Neural cell (in vitro differentiated cells): Measurements from ENCODE around the gene ZCCHC24. TPM values are rescaled to one million over a fixed set of nuclear protein-coding genes. Genes with fewer than 3 reads are reported as not detected.

Experiments
- H2AFZ ChIP-seq: fragments of 200-600, 300-800 bp; sonication (generic), shearing (Covaris generic); 2 replicates; pipeline ENCODE4 v1.6.0; 2014; ENCODE audit warnings: low read depth, mild to moderate bottlenecking, antibody characterized with exemption, low read length, moderate library complexity
- H3F3A ChIP-seq: fragments of 200-600 bp; shearing (Covaris generic); 2 replicates; pipeline ENCODE4 v1.6.1; 2016; ENCODE audit warnings: mild to moderate bottlenecking, moderate library complexity, mixed read lengths, antibody characterized with exemption, low read length; ENCODE audit not compliant: insufficient read depth, poor library complexity, severe bottlenecking
- H3K27ac ChIP-seq: fragments of 200-600, 300-800 bp; sonication (generic), shearing (Covaris generic); 2 replicates; pipeline ENCODE4 v1.5.1; 2014; ENCODE audit warnings: mild to moderate bottlenecking, low read length, moderate library complexity
- H3K27me3 ChIP-seq: fragments of 300-800, 200-600 bp; sonication (generic), shearing (Covaris generic); 2 replicates; pipeline ENCODE4 v1.6.0; 2014; ENCODE audit warnings: mild to moderate bottlenecking, low read depth, low read length, moderate library complexity; ENCODE audit not compliant: insufficient read depth
- H3K36me3 ChIP-seq: fragments of 300-800, 200-600 bp; sonication (generic), shearing (Covaris generic); 2 replicates; pipeline ENCODE4 v1.5.1; 2014; ENCODE audit warnings: mild to moderate bottlenecking, antibody characterized with exemption, low read length, moderate library complexity; ENCODE audit not compliant: insufficient read depth
- H3K4me2 ChIP-seq: fragments of 300-800, 200-600 bp; sonication (generic), shearing (Covaris generic); 2 replicates; pipeline ENCODE4 v1.6.0; 2014; ENCODE audit warnings: mild to moderate bottlenecking, low read length
- H3K4me3 ChIP-seq: fragments of 300-800, 200-600 bp; sonication (generic), shearing (Covaris generic); 2 replicates; pipeline ENCODE4 v1.5.1; 2014; ENCODE audit warnings: mild to moderate bottlenecking, low read length, moderate library complexity
- H3K79me2 ChIP-seq: fragments of 200-600 bp; shearing (Covaris generic); replicated peaks from 2 replicates; pipeline ENCODE4 v1.6.0; 2014; ENCODE audit warnings: mild to moderate bottlenecking, low read length, moderate library complexity; ENCODE audit not compliant: insufficient read depth
- H3K9ac ChIP-seq: fragments of 300-800, 200-600 bp; sonication (generic), shearing (Covaris generic); 2 replicates; pipeline ENCODE4 v1.6.1; 2016; ENCODE audit warnings: mild to moderate bottlenecking, low read length, mixed read lengths
- H3K9me2 ChIP-seq: fragments of 200-600 bp; shearing (Covaris generic); 2 replicates; pipeline ENCODE4 v1.6.1; 2016; ENCODE audit warnings: mild to moderate bottlenecking, low read length, mixed read lengths; ENCODE audit not compliant: insufficient read depth
- H3K9me3 ChIP-seq: fragments of 200-600, 300-800 bp; sonication (generic), shearing (Covaris generic); 2 replicates; pipeline ENCODE4 v1.6.1; 2016; ENCODE audit warnings: mild to moderate bottlenecking, mixed run types, low read length, moderate library complexity, mixed read lengths
- H4K20me1 ChIP-seq: fragments of 200-600 bp; shearing (Covaris generic); 2 replicates; pipeline ENCODE4 v1.6.1; 2016; ENCODE audit warnings: mild to moderate bottlenecking, mixed run types; ENCODE audit not compliant: insufficient read depth
- CTCF ChIP-seq: fragments of 450-650 bp; IDR thresholded peaks from 2 replicates; pipeline ENCODE4 v1.5.1; 2014; ENCODE audit warnings: antibody characterized with exemption, mild to moderate bottlenecking, moderate library complexity; ENCODE audit not compliant: poor library complexity, severe bottlenecking
- EP300 ChIP-seq: fragments of 450-650 bp; conservative IDR thresholded peaks from 2 replicates; pipeline ENCODE4 v1.6.1; 2014; ENCODE audit warnings: antibody characterized with exemption, mild to moderate bottlenecking, moderate library complexity; ENCODE audit not compliant: poor library complexity, severe bottlenecking
- EZH2 ChIP-seq: fragments of 200-600, 300-800 bp; shearing (Covaris generic), sonication (generic); IDR thresholded peaks from 2 replicates; pipeline ENCODE4 v1.6.1; 2014; ENCODE audit warnings: antibody characterized with exemption, low read length, borderline replicate concordance, mild to moderate bottlenecking; ENCODE audit not compliant: insufficient read depth, poor library complexity, severe bottlenecking
- MXI1 ChIP-seq: fragments of 450-650 bp; conservative IDR thresholded peaks from 2 replicates; pipeline ENCODE4 v1.6.1; 2014; ENCODE audit warnings: antibody characterized with exemption, mild to moderate bottlenecking; ENCODE audit not compliant: poor library complexity, severe bottlenecking
- POLR2AphosphoS5 ChIP-seq: IDR thresholded peaks from 2 replicates; pipeline ENCODE4 v1.6.1; 2012
- RAD21 ChIP-seq: fragments of 450-650 bp; conservative IDR thresholded peaks from 2 replicates; pipeline ENCODE4 v1.6.1; 2014; ENCODE audit warnings: antibody characterized with exemption, mild to moderate bottlenecking, moderate library complexity
- SMC3 ChIP-seq: fragments of 450-650 bp; conservative IDR thresholded peaks from 2 replicates; pipeline ENCODE4 v1.6.1; 2014; ENCODE audit warnings: antibody characterized with exemption, mild to moderate bottlenecking, moderate library complexity; ENCODE audit not compliant: poor library complexity
- TAF1 ChIP-seq: IDR thresholded peaks from 2 replicates; pipeline ENCODE4 v1.6.1; 2012; ENCODE audit warnings: low read depth
- polyA plus RNA-seq: library from polyadenylated mRNA; depleted of rRNA; stranded (reverse); fragments of >200 nt; gene quantifications from 2 replicates; pipeline ENCODE4 v1.2.3, GENCODE V29; 2014
- TF ChIP-seq, protein P1 (sequence below): IDR thresholded peaks from 2 replicates; pipeline ENCODE4 v1.6.1; 2012; ENCODE audit warnings: borderline replicate concordance

Gene ZCCHC24
- polyA plus RNA-seq, 1 donor from 2014 or later = not detected

DNA sequence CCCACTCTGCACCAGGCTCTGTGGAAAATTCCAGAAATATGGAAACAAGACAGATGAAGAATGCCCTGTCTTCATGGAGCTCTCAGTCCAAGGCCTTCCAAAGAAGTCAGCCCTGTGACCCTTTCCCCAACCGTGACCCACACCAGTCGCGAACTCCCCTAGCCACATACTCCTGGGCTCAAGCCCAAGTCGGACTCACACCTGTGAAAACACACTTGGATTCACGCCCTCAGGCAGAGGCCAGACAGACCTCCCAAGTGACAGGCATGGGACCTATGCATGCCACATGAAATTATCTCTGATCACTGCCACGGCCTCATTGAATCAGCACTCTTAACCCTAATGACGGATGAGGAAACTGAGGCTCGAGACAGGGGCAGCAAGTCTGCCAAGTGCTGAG lies 42.5 kb downstream of the ZCCHC24 start:
- Histone ChIP-seq H3F3A (no peaks in the 10 kb centered on the region), H3K9ac (no peak overlapping the region), H2AFZ (no peak overlapping the region), H3K4me3 (no peak overlapping the region), H3K79me2 (no peaks in the 10 kb centered on the region), H3K27ac (no peak overlapping the region), H3K27me3 (no peaks in the 10 kb centered on the region), H3K9me2 (no peaks in the 10 kb centered on the region), H3K4me2 (no peak overlapping the region), H3K9me3 (no peaks in the 10 kb centered on the region), H4K20me1 (no peaks in the 10 kb centered on the region), H3K36me3 (no peaks in the 10 kb centered on the region)
- TF ChIP-seq RAD21 (no peak), SMC3 (no peak), EZH2 (no peak), CTCF (no peak), POLR2AphosphoS5 (no peak), MXI1 (no peak), TAF1 (no peak), EP300 (no peak)
- TF ChIP-seq, protein P1, sequence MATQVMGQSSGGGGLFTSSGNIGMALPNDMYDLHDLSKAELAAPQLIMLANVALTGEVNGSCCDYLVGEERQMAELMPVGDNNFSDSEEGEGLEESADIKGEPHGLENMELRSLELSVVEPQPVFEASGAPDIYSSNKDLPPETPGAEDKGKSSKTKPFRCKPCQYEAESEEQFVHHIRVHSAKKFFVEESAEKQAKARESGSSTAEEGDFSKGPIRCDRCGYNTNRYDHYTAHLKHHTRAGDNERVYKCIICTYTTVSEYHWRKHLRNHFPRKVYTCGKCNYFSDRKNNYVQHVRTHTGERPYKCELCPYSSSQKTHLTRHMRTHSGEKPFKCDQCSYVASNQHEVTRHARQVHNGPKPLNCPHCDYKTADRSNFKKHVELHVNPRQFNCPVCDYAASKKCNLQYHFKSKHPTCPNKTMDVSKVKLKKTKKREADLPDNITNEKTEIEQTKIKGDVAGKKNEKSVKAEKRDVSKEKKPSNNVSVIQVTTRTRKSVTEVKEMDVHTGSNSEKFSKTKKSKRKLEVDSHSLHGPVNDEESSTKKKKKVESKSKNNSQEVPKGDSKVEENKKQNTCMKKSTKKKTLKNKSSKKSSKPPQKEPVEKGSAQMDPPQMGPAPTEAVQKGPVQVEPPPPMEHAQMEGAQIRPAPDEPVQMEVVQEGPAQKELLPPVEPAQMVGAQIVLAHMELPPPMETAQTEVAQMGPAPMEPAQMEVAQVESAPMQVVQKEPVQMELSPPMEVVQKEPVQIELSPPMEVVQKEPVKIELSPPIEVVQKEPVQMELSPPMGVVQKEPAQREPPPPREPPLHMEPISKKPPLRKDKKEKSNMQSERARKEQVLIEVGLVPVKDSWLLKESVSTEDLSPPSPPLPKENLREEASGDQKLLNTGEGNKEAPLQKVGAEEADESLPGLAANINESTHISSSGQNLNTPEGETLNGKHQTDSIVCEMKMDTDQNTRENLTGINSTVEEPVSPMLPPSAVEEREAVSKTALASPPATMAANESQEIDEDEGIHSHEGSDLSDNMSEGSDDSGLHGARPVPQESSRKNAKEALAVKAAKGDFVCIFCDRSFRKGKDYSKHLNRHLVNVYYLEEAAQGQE = no peak

- Histone ChIP-seq H3K27ac (no peak overlapping the region), H3K79me2 (no peaks in the 10 kb centered on the region), H3K27me3 (no peaks in the 10 kb centered on the region), H3K4me2 (no peak overlapping the region), H3K9me3 (no peaks in the 10 kb centered on the region), H3K9me2 (no peaks in the 10 kb centered on the region), H2AFZ (no peak overlapping the region), H3K36me3 (no peaks in the 10 kb centered on the region), H3K9ac (no peak overlapping the region), H4K20me1 (no peaks in the 10 kb centered on the region), H3K4me3 (no peak overlapping the region), H3F3A (no peaks in the 10 kb centered on the region)
- TF ChIP-seq SMC3 = no peak
- no peak for TF ChIP-seq EP300
- no peak for TF ChIP-seq MXI1
- TF ChIP-seq EZH2 = no peak
- no peak for TF ChIP-seq RAD21
- TF ChIP-seq CTCF = no peak
These were observed 42.8 kb downstream of the ZCCHC24 start for GRCh38 chr10:79402625-79402946.
